DMS114 treated with DMSO at 0.1 percent for 48 hours (cell line): ENCODE measurements around the gene UVRAG.
"Not testable (repeated sequence)": the region's sequence is repeated elsewhere in the genome, so short reads cannot be mapped to it uniquely, and the experiment has no call there.

Experiments
- DNase-seq: peaks from one replicate; lab custom pipeline; 2025; ENCODE audit not compliant: unreplicated experiment; lab: John Stamatoyannopoulos, UW

Gene UVRAG

GRCh38 chr11:75873417-75874221, 58.6 kb downstream of the UVRAG start:
- no peak for DNase-seq

- DNase-seq: no peak
Observed at GRCh38 chr11:75874684-75875341, 59.8 kb downstream of the UVRAG start.

- DNase-seq: not testable (repeated sequence)
Observed at GRCh38 chr11:75877327-75877726, 62.3 kb downstream of the UVRAG start.

GRCh38 chr11:75877931-75878330, 62.9 kb downstream of the UVRAG start:
- DNase-seq: not testable (repeated sequence)

GRCh38 chr11:75878933-75879332, 63.9 kb downstream of the UVRAG start:
- DNase-seq: no peak

GRCh38 chr11:75879737-75880136, 64.7 kb downstream of the UVRAG start:
- DNase-seq: no peak

- not testable (repeated sequence) for DNase-seq
Observed at GRCh38 chr11:75880343-75880742, 65.3 kb downstream of the UVRAG start.

GRCh38 chr11:75884321-75884720, 69.3 kb downstream of the UVRAG start:
- DNase-seq: no peak

GRCh38 chr11:75888416-75888815, 73.4 kb downstream of the UVRAG start:
- DNase-seq: no peak

GRCh38 chr11:75891947-75892739, 77.1 kb downstream of the UVRAG start:
- no peak for DNase-seq

- no peak for DNase-seq
Observed at GRCh38 chr11:75893251-75893650, 78.2 kb downstream of the UVRAG start.

- DNase-seq: no peak
Observed at GRCh38 chr11:75894036-75894585, 79.1 kb downstream of the UVRAG start.

- DNase-seq: peak; percentile 52
Observed at GRCh38 chr11:75896843-75897419, 81.9 kb downstream of the UVRAG start.

GRCh38 chr11:75898871-75899270, 83.9 kb downstream of the UVRAG start:
- DNase-seq: no peak

GRCh38 chr11:75899806-75900205, 84.8 kb downstream of the UVRAG start:
- DNase-seq: no peak

- DNase-seq: no peak
Observed at GRCh38 chr11:75900848-75901247, 85.8 kb downstream of the UVRAG start.

- no peak for DNase-seq
Observed at GRCh38 chr11:75902631-75903030, 87.6 kb downstream of the UVRAG start.

GRCh38 chr11:75903276-75903675, 88.3 kb downstream of the UVRAG start:
- no peak for DNase-seq

- DNase-seq: no peak
Observed at GRCh38 chr11:75905434-75905833, 90.4 kb downstream of the UVRAG start.

GRCh38 chr11:75907906-75908527, 93.0 kb downstream of the UVRAG start:
- no peak for DNase-seq
